Activated CD4-positive, CD25-positive, alpha-beta regulatory T cell treated with anti-CD3 and anti-CD28 coated beads, Interleukin-2, amount 50 U/mL, for 72 hours (primary cell): ENCODE results near the gene MAP4K2.
"Not testable (repeated sequence)": the region's sequence is repeated elsewhere in the genome, so short reads cannot be mapped to it uniquely, and the experiment has no call there.

Experiments
- DNase-seq: peaks from one replicate; pipeline ENCODE4 v3.0.0; 2021

The MAP4K2 gene

DNA sequence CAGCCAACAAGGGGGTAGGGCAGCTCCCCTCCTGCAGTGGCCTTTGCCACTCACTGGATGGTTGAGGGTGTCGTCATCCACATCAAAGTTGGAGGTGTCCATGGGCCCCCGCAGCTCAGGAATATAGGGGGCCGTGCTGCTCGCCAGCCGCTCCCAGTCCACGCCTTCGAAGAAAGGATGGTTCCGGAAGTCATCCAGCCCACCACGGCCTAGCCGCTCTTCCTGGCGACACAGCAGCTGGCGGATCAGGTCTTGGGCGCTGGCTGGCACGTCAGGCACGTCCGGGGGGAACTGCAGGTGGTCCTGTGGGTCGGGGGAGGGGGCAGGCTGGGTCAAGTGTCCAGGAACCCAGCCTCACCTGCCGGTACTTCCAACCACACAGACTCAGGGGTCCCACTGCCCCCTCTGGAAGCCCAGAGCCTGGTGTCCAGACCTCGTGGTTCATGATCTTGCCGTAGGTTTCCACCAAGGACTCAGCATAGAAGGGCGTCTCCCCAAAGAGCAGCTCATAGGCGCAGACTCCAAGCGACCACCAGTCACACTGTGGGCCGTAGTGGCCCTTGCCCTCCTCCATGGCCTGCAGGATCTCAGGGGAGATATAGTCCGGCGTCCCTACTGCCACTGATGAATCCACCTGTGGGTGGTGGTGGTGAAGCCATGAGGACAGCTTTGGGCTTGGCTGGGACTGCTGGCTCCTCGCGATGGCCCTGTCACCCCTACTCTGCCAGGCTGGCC is 35.8 kb upstream of the MAP4K2 start:
- no peak for DNase-seq

GRCh38 chr11:64837887-64838351 is 34.9 kb upstream of the MAP4K2 start:
- no peak for DNase-seq

GRCh38 chr11:64836448-64837072 is 33.5 kb upstream of the MAP4K2 start:
- DNase-seq = no peak

DNA sequence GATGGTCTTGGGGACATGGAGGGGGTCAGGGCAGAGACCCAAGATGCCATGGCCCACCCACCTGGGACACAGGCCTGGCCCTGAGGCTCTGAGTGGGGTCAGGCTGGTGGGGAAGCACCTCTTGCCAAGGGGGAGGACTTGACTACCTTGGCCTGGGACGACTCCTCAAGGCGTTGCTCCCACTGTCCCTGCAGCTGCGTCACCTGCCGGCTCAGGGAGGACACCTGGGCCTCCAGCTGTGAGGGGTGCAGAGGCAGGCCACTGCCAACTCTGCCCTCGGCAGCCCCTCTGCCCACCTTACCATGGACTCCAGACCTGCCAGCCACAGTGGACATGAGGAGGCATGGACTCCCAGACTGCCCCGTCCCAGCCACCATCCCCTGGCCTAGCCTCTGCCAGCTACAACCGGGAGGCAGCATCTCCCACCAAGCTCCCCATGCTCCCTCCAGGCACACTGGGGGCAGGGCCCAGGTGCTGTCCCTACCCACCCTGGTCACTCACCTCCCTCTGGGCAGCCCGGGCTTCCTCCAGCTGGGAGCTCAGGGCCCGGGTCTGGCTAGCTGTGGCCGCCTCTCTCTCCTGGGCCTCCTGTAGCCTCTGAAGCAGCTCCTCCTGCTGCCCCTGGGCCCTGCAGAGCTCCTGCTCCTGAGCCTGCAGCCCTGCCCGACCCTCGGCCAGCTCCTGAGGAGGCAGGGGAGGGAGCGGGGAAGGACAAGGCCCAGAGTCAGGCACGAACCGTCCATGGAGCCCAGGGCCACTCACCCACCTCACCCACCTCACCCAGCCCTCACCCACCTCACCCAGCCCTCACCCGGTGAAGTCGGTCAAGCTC is 32.8 kb upstream of the MAP4K2 start:
- no peak for DNase-seq

GRCh38 chr11:64834723-64835615 is 32.0 kb upstream of the MAP4K2 start:
- no peak for DNase-seq

- no peak for DNase-seq
Observed at GRCh38 chr11:64834031-64834722, 31.2 kb upstream of the MAP4K2 start.

DNA sequence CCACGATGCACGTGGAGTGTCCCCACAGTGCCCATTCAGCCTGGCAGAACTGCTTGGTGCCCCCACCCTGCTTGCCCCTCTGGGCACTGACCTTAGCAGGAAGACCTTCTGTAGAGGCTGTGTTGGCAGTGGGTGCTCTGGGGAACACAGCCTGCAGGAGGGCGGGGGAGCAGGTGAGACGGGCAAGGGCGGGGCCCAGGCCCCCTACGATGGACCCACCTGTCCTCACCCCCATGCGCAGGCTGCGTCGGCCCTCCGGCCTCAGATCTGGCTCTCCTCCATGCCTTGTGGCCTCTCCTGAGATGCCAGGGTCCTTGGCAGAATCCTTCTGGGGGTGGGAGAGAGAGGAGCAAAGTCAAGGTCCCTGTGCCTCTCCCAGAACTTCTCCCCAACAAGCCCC is 30.5 kb upstream of the MAP4K2 start:
- no peak for DNase-seq

DNA sequence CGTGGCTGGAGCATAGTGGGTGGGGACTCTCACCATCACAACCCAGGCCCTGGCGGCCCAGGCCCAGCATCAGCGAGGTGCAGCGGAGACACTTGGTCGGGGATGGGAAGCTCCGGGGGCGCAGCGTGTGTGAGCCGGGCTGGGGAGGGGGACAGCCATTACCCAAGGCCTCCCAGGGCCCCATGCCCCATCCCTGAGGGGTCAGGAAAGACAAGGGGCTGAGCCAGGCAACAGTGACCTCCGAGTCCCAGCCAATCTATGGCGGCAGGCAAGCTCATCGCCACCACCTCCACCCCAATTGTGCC is 30.1 kb upstream of the MAP4K2 start:
- no peak for DNase-seq

GRCh38 chr11:64832467-64833197 is 29.6 kb upstream of the MAP4K2 start:
- no peak for DNase-seq

DNA sequence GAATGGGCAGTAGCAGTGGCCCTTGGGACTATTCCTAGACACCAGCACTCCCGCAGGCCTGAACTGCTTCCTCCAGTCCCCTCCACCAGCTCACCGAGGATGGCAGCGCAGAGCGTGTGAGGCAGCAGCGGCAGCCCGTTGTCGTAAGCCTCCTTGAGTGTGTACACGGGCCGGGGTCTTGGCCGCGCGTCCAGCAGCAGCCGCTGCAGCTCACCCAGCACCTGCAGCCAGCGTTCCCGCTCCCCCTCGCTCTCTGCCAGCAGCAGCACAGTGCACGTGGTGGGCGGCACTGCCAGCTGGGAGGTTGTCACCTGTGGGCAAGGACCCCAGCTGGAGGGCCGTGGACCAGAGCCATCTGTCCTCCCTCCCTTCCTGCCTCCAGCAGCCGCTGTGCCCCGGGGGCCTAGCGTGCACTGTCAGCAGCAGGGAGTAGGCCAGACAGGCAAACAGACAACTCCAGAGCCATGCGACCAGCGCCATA is 28.4 kb upstream of the MAP4K2 start:
- no peak for DNase-seq

DNA sequence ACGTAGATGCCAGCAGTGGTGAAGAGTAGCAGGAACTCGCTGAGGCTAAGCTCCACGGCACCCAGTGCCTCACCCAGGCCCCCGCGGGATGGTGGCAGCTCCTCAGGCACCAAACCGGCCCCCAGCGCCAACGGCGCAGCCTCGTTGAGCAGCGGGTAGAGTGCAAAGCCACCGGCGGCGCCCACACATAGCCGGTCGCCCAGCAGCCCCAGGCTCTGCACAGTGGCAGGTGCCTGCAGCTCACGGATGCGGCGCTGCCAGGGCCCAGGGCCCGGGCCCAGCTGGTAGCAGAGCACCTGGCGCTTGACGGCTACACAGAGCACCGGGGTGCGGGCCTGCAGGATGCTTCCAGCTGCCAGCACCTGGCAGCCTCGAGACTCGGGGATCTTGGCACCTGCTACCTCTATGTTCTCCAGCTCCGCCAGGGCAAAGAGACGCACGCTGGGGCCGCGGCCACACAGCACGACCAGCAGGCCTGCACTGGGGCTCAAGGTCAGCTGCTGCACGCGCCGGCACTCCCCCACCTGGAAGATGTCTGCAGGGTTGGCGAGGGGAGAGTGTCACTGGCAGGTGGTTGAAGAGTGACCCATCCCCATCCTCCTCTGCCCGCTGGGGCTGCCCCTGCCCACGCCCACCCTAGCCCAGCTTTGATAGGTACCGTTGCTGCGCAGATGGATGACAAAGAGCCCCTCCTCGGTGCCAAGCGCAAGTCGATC is 26.7 kb upstream of the MAP4K2 start:
- no peak for DNase-seq

DNA sequence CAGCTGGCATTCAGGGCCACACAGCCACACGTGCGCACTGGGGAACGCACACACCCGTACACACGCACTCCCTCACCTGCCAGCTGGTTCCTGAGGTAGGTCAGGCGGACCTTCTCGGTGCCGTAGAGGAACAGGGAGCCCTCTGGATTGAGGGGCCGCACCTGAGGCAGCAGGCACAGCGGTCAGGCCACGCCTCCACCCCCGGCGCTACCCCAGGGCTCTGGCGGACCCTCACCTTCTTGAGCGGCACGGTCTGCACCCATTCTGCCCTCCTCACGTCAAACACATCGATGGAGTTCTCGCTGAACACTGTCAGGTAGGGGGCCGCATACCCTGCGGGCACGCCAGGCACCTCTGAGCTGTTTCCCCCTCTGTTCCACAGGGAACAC is 24.4 kb upstream of the MAP4K2 start:
- DNase-seq = no peak

- DNase-seq = no peak
Observed at GRCh38 chr11:64826578-64827450, 23.8 kb upstream of the MAP4K2 start.

DNA sequence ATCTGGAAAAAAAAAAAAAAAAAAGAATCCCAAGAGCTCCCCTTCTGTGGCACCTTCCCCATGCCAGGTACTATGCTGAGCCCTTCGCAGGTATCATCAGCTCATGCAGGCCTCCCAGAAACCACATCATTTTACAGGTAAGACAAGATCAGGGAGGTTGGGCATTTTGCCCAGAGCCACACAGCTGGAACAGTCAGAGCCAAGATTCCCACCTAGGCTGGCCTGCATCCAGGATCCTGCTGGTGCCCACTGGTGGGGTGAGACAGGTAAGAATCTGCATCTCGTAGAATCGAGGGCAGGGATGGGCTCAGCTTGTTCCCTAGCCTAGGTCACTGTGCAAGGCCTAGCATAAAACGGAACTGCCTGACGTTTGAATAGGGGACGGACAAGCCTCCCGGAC is 23.0 kb upstream of the MAP4K2 start:
- DNase-seq = no peak

GRCh38 chr11:64823568-64824119 is 20.6 kb upstream of the MAP4K2 start:
- DNase-seq = no peak

GRCh38 chr11:64817476-64817875 is 14.5 kb upstream of the MAP4K2 start:
- DNase-seq = no peak

- not testable (repeated sequence) for DNase-seq
Observed at GRCh38 chr11:64815433-64815832, 12.4 kb upstream of the MAP4K2 start.

DNA sequence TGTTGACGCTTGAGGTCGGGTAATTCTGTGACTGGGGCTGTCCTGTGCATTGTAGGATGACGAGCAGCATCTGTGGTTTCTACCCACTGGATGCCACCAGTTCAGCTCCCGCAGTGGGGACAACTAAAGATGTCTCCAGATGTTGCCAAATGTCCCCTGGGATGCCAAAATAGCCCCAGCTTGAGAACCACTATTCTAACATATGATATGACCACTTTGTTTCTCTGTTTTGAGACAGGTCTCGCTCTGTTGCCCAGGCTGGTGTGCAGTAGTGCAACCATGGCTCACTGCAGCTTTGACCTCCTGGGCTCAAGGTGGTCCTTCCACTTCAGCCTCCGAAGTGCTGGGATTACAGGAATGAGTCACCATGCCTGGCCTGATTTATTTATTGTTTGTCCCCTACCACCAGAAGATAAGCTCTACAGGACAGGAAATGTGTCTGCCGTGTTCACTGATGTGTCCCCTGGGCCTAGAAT is 11.7 kb upstream of the MAP4K2 start:
- DNase-seq = no peak

GRCh38 chr11:64813826-64814225 is 10.8 kb upstream of the MAP4K2 start:
- no peak for DNase-seq
